SHP77 treated with DMSO at 0.1 percent for 48 hours (cell line): ENCODE measurements around the gene MYOF.
"Not testable (repeated sequence)": the region's sequence is repeated elsewhere in the genome, so short reads cannot be mapped to it uniquely, and the experiment has no call there.

Experiments used
- DNase-seq: peaks from one replicate; lab custom pipeline; 2025; lab: John Stamatoyannopoulos, UW

The MYOF gene

GRCh38 chr10:93420944-93421825 lies 60.9 kb downstream of the MYOF start:
- DNase-seq, result no peak

DNA sequence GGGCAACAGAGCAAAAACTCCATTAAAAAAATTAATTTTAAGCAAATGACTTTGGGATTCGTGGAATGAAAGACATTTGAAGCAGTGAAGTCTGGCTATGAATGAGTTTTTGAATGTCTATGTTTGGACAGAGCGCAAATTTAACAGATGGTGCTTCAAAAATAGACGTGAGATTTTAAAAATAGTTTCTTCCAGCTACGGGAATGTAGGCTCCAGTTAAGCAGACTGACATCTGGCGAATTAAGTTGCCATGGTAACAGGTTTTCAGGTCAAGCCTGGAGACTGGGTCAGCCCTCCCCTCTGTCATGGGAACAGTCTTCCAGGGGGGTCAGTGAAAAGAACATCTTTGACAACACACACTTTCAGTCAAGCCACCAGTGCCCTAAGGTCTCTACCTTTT lies 62.0 kb downstream of the MYOF start:
- DNase-seq, result no peak

DNA sequence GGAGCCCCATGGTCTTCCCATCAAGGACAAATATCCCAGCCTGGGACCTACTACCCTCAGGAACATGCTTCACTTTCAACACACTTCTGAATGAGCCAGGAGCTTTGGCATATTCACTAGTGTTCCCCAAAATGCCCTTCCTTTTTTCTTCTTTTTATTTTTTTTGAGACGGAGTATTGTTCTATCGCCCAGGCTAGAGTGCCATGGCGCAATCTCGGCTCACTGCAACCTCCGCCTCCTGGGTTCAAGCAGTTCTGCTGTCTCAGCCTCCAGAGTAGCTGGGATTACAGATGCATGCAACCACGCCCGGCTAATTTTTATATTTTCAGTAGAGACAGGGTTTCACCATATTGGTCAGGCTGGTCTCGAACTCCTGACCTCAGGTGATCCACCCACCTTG lies 63.1 kb downstream of the MYOF start:
- not testable (repeated sequence) for DNase-seq

- no peak for DNase-seq
Measured at GRCh38 chr10:93417921-93418320, 64.2 kb downstream of the MYOF start.

GRCh38 chr10:93417266-93417665 lies 64.9 kb downstream of the MYOF start:
- no peak for DNase-seq

DNA sequence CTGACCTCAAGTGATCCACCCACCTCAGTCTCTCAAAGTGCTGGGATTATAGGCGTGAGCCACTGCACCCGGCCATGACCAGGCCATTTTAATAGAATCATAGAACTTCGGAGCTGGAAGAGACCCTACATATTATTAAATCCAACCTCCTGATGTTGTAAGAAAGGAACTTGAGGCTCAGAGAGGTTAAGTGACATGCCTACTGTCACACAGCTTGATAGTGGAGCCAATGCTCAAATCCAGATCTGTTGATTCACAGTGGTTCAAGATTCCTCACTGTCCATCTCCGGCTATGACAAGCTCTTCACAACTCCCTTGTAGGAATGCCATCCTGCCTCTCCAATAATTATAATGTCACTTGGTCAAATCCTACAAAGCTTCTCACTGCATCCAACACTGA lies 65.3 kb downstream of the MYOF start:
- no peak for DNase-seq

DNA sequence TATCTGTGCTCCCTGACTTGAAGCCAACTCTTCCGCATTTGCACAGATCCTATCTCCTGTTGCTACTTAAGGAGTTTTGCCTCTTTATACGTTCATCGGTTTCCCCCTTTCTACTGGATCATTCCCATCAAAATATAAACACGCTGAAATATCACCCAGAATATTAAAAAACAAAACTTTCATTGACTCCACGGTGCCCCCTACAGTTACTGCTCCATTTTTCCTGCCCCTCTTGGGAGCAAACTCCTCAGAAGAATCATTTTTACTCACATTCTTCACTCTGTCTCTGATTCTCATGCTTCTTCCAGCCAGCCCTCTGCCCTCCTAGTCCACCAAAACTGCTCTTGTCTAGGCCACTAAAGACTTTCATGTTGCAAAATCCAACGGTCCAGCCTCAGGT lies 66.4 kb downstream of the MYOF start:
- no peak for DNase-seq

DNA sequence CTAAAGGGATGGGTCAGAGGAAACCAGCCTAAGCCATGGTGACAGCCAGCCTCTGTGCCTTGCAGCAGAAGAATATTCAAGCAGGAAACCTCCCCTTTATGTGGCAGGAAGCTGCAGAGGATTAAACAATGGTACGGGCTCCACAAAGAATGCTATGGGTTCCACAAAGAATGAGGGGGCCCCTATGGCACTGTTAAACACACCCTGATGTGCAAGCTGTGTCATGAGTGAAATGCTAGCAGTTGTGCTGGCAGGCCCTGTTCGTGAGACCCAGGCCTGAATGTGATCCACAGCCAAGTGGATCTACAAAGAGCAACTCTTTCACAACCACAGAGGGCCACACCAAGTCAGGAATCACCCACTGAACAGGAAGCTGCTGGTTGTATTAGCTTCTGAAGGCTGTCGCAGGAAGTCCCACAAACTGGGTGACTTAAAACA lies 68.9 kb downstream of the MYOF start:
- no peak for DNase-seq

DNA sequence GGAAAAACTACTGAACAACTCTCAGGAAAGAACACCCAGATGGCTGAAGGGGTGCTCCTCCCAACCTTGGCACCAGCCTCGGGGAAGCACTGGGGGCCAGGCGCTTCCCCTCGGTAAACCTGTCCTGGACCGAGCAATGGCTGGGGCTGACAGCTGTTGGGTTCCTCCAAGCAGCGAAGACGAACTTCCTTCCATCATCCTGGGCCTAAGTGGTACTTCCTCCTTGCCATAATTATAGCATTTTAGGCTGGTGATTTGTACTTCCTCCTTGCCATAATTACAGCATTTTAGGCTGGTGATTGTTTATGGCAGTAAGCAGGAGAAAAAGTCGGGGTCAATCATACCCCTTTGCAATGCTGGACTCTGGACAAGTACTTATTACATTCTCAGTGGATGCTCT lies 69.3 kb downstream of the MYOF start:
- no peak for DNase-seq

DNA sequence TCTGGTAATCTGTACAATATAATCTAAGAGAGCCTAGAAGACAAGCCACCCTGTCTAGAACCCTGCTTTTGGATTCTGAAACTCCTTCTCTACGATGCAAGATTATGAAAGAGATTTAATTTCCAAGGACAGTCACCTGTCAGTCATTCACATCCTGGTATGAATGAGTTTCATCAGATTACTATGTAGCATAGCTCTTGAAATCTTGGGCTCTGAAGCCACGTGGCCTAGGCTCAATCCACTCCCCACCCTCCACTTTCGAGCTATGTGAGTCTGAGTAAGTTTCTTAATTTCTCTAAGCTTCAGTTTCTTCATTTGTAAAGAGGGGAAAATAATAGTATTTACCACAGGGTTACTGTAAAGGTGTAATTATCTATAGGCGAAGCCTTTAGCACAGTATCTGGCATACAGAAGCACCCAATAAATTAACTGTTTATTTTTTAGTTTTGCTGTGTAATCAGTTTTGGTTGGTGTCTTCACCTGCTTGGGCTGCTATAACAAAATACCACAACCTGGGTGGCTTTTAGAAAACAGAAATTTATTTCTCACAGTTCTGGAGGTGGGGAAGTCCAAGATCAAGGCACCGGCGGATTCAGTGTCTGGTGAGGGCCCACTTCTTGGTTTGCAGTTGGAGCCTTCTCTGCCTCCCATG lies 71.3 kb downstream of the MYOF start:
- no peak for DNase-seq

DNA sequence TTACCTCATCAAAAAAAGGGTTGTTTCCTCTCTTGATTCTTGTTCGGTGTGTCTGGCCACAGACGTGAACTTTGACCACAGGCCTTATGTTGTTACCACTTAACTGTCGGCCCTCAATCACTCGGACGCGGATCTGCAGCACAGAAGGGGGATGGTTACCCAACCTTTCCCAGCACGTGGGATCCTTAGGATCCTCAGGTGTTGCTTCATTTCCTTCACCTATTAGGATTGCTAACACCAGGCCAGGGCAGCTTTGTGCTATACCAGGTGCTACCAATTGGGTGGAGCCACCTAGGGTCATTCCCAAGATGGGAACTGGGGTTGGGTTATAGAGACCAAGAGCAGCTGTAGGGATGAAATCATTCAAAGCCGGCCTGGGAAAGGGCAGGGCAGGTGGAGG lies 73.4 kb downstream of the MYOF start:
- no peak for DNase-seq

GRCh38 chr10:93406364-93407145 lies 75.6 kb downstream of the MYOF start:
- no peak for DNase-seq

DNA sequence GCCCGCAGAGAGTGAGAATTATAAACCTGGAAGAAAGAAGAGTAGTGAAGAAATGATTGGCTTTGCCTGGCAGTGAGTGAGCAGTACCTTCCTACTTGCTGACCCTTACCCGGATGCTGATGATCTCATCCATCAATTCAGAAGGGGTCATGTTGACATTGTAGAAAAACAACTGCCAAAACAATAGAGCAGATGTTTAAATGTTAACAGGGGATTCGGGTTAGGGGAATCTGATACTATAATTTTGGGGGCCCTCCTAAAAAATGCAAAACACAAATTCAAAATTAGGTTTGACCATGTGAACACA lies 78.1 kb downstream of the MYOF start:
- peak; percentile 40 for DNase-seq

DNA sequence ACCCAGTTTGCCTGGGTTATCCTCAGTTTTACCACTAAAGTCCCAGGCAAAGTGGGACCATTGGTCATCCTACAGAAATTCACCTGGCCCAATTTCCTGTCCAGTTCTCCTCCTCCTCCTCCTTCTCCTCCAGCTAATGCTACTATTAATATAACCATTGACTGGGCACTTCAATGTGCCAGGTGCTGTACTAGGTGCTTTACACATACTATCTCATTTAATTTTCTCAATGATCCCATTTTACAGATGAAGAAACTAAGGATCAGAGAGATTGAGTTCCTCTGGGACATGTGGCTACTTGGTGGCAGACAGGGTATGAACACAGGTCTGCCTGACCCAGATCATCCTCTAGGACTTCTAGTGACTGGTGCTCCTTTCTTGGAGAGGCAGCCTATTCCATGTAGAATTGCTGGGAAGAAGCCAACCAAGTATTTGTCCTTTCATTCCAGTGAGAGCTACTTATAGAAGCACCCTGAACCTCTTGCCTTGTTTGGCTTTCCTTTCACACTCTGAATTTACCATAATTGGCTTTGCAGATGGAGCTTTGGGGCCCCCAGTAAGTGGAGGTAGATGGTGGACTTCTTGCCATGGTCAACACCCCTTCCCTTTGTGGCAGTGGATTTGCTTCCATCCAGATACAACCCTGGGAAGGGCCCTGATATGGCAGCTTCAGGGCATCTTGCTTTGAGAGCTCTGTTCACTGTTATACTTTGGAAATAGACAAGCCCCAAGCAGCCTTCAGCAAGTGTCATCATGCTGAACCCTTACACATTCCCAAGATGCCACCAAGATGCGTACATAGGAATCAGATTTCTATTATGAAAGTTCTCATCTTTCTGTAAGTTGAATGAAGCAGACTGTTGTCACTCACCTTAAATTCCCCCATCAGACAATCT lies 78.7 kb downstream of the MYOF start:
- DNase-seq, result no peak

DNA sequence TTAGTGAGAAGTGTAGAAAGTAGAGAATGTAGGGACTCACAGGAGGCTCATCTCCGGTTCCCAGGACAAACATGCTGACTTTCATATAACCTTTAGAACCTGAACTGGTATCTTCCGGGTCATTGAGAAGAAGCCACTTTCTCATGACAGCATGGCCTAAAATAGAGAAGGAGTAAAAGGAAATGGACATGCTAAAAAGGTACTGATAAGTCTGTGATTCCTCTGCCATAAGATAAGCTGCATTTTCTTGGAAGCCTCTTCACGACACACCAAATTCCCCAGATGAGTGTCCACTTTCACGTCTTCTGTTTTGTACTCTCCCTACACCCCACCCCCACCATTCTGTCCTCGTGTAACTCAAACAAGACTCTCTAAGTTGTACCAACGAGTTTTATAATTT lies 79.9 kb downstream of the MYOF start:
- DNase-seq, result no peak

- DNase-seq, result no peak
Measured at GRCh38 chr10:93398528-93398927, 83.6 kb downstream of the MYOF start.

- no peak for DNase-seq
Measured at GRCh38 chr10:93397020-93397419, 85.1 kb downstream of the MYOF start.

- no peak for DNase-seq
Measured at GRCh38 chr10:93393211-93393610, 88.9 kb downstream of the MYOF start.

DNA sequence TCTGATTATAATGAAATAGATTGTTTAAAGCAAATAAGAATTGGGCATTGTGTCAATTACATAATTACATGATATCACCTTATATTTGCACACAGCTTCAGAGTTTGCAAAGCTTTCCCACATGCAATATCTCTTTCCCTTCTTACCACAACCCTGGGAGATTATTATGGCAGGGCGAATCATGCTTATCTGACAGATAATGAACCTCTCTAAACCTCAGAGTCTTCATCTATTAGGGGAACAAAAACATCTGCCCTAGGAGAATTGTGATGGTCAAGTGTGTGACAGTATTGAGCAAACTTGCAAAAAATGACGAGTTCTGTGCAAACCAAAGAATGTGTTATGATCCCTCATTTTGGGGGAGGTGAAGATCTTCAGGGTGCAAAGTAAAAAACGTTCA lies 90.0 kb downstream of the MYOF start:
- DNase-seq, result no peak

DNA sequence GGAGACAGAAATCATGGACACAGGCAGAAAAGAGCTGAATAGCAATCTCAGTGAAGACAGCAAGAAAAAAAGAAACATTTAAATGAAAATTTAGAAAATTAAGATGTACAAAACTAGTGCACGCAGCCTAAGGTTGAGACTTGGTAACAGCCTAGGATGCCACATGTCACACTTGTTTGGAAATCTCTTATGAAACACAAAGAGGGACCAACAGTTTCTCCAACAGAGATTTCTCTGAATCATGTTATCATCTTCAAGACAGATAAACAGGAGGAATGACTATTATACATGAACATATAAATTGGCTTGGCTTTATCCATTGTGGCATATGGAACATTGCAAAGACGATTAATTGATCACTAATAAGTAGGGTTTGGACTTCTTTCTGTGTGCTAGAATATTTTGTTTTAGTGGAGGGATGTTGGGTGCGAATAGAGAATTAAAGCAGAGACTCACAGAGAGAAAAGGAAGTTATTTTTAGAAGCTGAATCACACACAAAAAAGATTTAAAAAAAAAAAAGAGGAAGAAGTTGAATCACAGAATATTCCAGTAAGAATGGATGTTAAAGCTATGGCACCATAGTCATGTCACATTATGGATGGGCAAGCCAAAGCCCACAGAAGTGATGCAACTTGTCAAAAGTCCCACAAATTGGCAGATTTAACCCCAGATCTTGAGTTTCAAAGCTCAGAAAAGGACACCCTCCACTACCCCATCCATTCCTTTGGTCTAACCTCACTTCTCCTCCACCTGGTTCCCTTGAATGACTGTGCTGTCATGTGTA lies 91.6 kb downstream of the MYOF start:
- DNase-seq, result no peak
